ENCODE data around the gene NTF3.

The NTF3 gene

GRCh38 chr12:5489760-5490406 lies 58.0 kb downstream of the NTF3 start:
- DNase-seq = no peak

- DNase-seq = no peak
Measured at GRCh38 chr12:5492562-5492961, 60.7 kb downstream of the NTF3 start.

- no peak for DNase-seq
Measured at GRCh38 chr12:5493018-5493417, 61.1 kb downstream of the NTF3 start.

- DNase-seq = no peak
Measured at GRCh38 chr12:5494343-5494742, 62.4 kb downstream of the NTF3 start.

GRCh38 chr12:5497329-5498053 lies 65.6 kb downstream of the NTF3 start:
- peak in 1 of 2 donors; percentile 7 for DNase-seq

- peak; percentile 0 to 24 for DNase-seq
Measured at GRCh38 chr12:5498076-5498475, 66.2 kb downstream of the NTF3 start.

GRCh38 chr12:5498806-5499205 lies 66.9 kb downstream of the NTF3 start:
- DNase-seq = no peak

- no peak for DNase-seq
Measured at GRCh38 chr12:5499566-5500330, 67.8 kb downstream of the NTF3 start.

- no peak for DNase-seq
Measured at GRCh38 chr12:5500331-5500659, 68.4 kb downstream of the NTF3 start.

GRCh38 chr12:5503774-5504173 lies 71.9 kb downstream of the NTF3 start:
- DNase-seq = no peak

GRCh38 chr12:5505116-5505515 lies 73.2 kb downstream of the NTF3 start:
- DNase-seq = no peak

- DNase-seq = no peak
Measured at GRCh38 chr12:5505751-5506150, 73.8 kb downstream of the NTF3 start.

GRCh38 chr12:5506295-5506694 lies 74.4 kb downstream of the NTF3 start:
- no peak for DNase-seq

GRCh38 chr12:5506821-5507231 lies 74.9 kb downstream of the NTF3 start:
- DNase-seq = no peak

- no peak for DNase-seq
Measured at GRCh38 chr12:5507401-5507935, 75.6 kb downstream of the NTF3 start.

GRCh38 chr12:5507944-5508343 lies 76.0 kb downstream of the NTF3 start:
- no peak for DNase-seq

GRCh38 chr12:5509102-5509501 lies 77.2 kb downstream of the NTF3 start:
- DNase-seq = no peak

- no peak for DNase-seq
Measured at GRCh38 chr12:5509557-5509956, 77.6 kb downstream of the NTF3 start.

- no peak for DNase-seq
Measured at GRCh38 chr12:5510251-5510805, 78.4 kb downstream of the NTF3 start.

GRCh38 chr12:5511256-5511643 lies 79.3 kb downstream of the NTF3 start:
- DNase-seq = no peak

GRCh38 chr12:5511644-5512600 lies 80.0 kb downstream of the NTF3 start:
- DNase-seq = peak in 1 of 2 donors; percentile 22

- DNase-seq = no peak
Measured at GRCh38 chr12:5512601-5512970, 80.7 kb downstream of the NTF3 start.
